Measurements from ENCODE around the gene MAP6.

The MAP6 gene

GRCh38 chr11:75653532-75653931 lies 15.3 kb downstream of the MAP6 start:
- DNase-seq (ENCODE audit: insufficient read length, low spot score) = no peak
- FAIRE-seq = no peak

GRCh38 chr11:75652936-75653335 lies 15.9 kb downstream of the MAP6 start:
- FAIRE-seq (no peak), DNase-seq (ENCODE audit: insufficient read length, low spot score) (no peak)
- TF ChIP-seq POLR2A (IDR thresholded peaks at IDR 0.05; ENCODE audit: low read depth, low read length) (no peak), PAX5 (IDR thresholded peaks at IDR 0.05; ENCODE audit: insufficient read depth, low read length, severe bottlenecking) (no peak), POU2F2 (IDR thresholded peaks at IDR 0.05; ENCODE audit: low read depth, low read length) (no peak), POLR2AphosphoS5 (IDR thresholded peaks at IDR 0.05; ENCODE audit: low read depth, low read length) (no peak), SPI1 (IDR thresholded peaks at IDR 0.05; ENCODE audit: low read depth, low read length) (no peak), TAF1 (IDR thresholded peaks at IDR 0.05; ENCODE audit: low read depth, low read length) (no peak)

More at GRCh38 chr11:75653532-75653931, 15.3 kb downstream of the MAP6 start:
- no peak for TF ChIP-seq PAX5 (IDR thresholded peaks at IDR 0.05; ENCODE audit: insufficient read depth, low read length, severe bottlenecking)
- no peak for TF ChIP-seq POU2F2 (IDR thresholded peaks at IDR 0.05; ENCODE audit: low read depth, low read length)
- no peak for TF ChIP-seq SPI1 (IDR thresholded peaks at IDR 0.05; ENCODE audit: low read depth, low read length)
- no peak for TF ChIP-seq TAF1 (IDR thresholded peaks at IDR 0.05; ENCODE audit: low read depth, low read length)
- TF ChIP-seq POLR2AphosphoS5 (IDR thresholded peaks at IDR 0.05; ENCODE audit: low read depth, low read length) = no peak
- no peak for TF ChIP-seq POLR2A (IDR thresholded peaks at IDR 0.05; ENCODE audit: low read depth, low read length)

- FAIRE-seq = no peak
- TF ChIP-seq TAF1 (IDR thresholded peaks at IDR 0.05; ENCODE audit: low read depth, low read length) = no peak
- no peak for TF ChIP-seq POLR2AphosphoS5 (IDR thresholded peaks at IDR 0.05; ENCODE audit: low read depth, low read length)
- no peak for TF ChIP-seq PAX5 (IDR thresholded peaks at IDR 0.05; ENCODE audit: insufficient read depth, low read length, severe bottlenecking)
- TF ChIP-seq POLR2A (IDR thresholded peaks at IDR 0.05; ENCODE audit: low read depth, low read length) = no peak
- no peak for TF ChIP-seq POU2F2 (IDR thresholded peaks at IDR 0.05; ENCODE audit: low read depth, low read length)
- TF ChIP-seq SPI1 (IDR thresholded peaks at IDR 0.05; ENCODE audit: low read depth, low read length) = no peak
- no peak for DNase-seq (ENCODE audit: insufficient read length, low spot score)
These were observed 17.6 kb downstream of the MAP6 start for GRCh38 chr11:75651218-75651617.

GRCh38 chr11:75650167-75650723 lies 18.6 kb downstream of the MAP6 start:
- DNase-seq (ENCODE audit: insufficient read length, low spot score) = no peak
- no peak for TF ChIP-seq PAX5 (IDR thresholded peaks at IDR 0.05; ENCODE audit: insufficient read depth, low read length, severe bottlenecking)
- no peak for TF ChIP-seq POLR2AphosphoS5 (IDR thresholded peaks at IDR 0.05; ENCODE audit: low read depth, low read length)
- TF ChIP-seq SPI1 (IDR thresholded peaks at IDR 0.05; ENCODE audit: low read depth, low read length) = no peak
- TF ChIP-seq POLR2A (IDR thresholded peaks at IDR 0.05; ENCODE audit: low read depth, low read length) = no peak
- TF ChIP-seq POU2F2 (IDR thresholded peaks at IDR 0.05; ENCODE audit: low read depth, low read length) = no peak
- no peak for TF ChIP-seq TAF1 (IDR thresholded peaks at IDR 0.05; ENCODE audit: low read depth, low read length)
- no peak for FAIRE-seq

- TF ChIP-seq SPI1 (IDR thresholded peaks at IDR 0.05; ENCODE audit: low read depth, low read length) (no peak), PAX5 (IDR thresholded peaks at IDR 0.05; ENCODE audit: insufficient read depth, low read length, severe bottlenecking) (no peak)
- no peak for FAIRE-seq
- no peak for DNase-seq (ENCODE audit: insufficient read length, low spot score)
These were observed 23.9 kb downstream of the MAP6 start for GRCh38 chr11:75644946-75645345.

GRCh38 chr11:75644370-75644769 lies 24.5 kb downstream of the MAP6 start:
- FAIRE-seq (no peak), DNase-seq (ENCODE audit: insufficient read length, low spot score) (no peak)
- TF ChIP-seq POU2F2 (IDR thresholded peaks at IDR 0.05; ENCODE audit: low read depth, low read length) (no peak), PAX5 (IDR thresholded peaks at IDR 0.05; ENCODE audit: insufficient read depth, low read length, severe bottlenecking) (no peak), POLR2AphosphoS5 (IDR thresholded peaks at IDR 0.05; ENCODE audit: low read depth, low read length) (no peak), POLR2A (IDR thresholded peaks at IDR 0.05; ENCODE audit: low read depth, low read length) (no peak), SPI1 (IDR thresholded peaks at IDR 0.05; ENCODE audit: low read depth, low read length) (no peak), TAF1 (IDR thresholded peaks at IDR 0.05; ENCODE audit: low read depth, low read length) (no peak)

- no peak for DNase-seq (ENCODE audit: insufficient read length, low spot score)
- peak; percentile 33 for FAIRE-seq
- TF ChIP-seq TAF1 (IDR thresholded peaks at IDR 0.05; ENCODE audit: low read depth, low read length) (no peak), POU2F2 (IDR thresholded peaks at IDR 0.05; ENCODE audit: low read depth, low read length) (no peak), PAX5 (IDR thresholded peaks at IDR 0.05; ENCODE audit: insufficient read depth, low read length, severe bottlenecking) (no peak), SPI1 (IDR thresholded peaks at IDR 0.05; ENCODE audit: low read depth, low read length) (no peak), POLR2AphosphoS5 (IDR thresholded peaks at IDR 0.05; ENCODE audit: low read depth, low read length) (no peak), POLR2A (IDR thresholded peaks at IDR 0.05; ENCODE audit: low read depth, low read length) (no peak)
These were observed 26.3 kb downstream of the MAP6 start for GRCh38 chr11:75642402-75643113.

- peak; percentile 82 for FAIRE-seq
- peak; percentile 13 for DNase-seq (ENCODE audit: insufficient read length, low spot score)
- no peak for TF ChIP-seq TAF1 (IDR thresholded peaks at IDR 0.05; ENCODE audit: low read depth, low read length)
- no peak for TF ChIP-seq POLR2AphosphoS5 (IDR thresholded peaks at IDR 0.05; ENCODE audit: low read depth, low read length)
- TF ChIP-seq SPI1 (IDR thresholded peaks at IDR 0.05; ENCODE audit: low read depth, low read length) = peak; percentile 76
- no peak for TF ChIP-seq PAX5 (IDR thresholded peaks at IDR 0.05; ENCODE audit: insufficient read depth, low read length, severe bottlenecking)
- no peak for TF ChIP-seq POU2F2 (IDR thresholded peaks at IDR 0.05; ENCODE audit: low read depth, low read length)
These were observed 29.1 kb downstream of the MAP6 start for GRCh38 chr11:75639762-75640181.

GRCh38 chr11:75637998-75638397 lies 30.8 kb downstream of the MAP6 start:
- TF ChIP-seq TAF1 (IDR thresholded peaks at IDR 0.05; ENCODE audit: low read depth, low read length) (no peak), SPI1 (IDR thresholded peaks at IDR 0.05; ENCODE audit: low read depth, low read length) (no peak), POU2F2 (IDR thresholded peaks at IDR 0.05; ENCODE audit: low read depth, low read length) (no peak), POLR2A (IDR thresholded peaks at IDR 0.05; ENCODE audit: low read depth, low read length) (no peak), POLR2AphosphoS5 (IDR thresholded peaks at IDR 0.05; ENCODE audit: low read depth, low read length) (no peak), PAX5 (IDR thresholded peaks at IDR 0.05; ENCODE audit: insufficient read depth, low read length, severe bottlenecking) (no peak)
- FAIRE-seq = no peak
- DNase-seq (ENCODE audit: insufficient read length, low spot score) = no peak

Measured in GM12891 (cell line).